Inflammatory macrophage treated with lipopolysaccharide for 1 hour (primary cell): ENCODE data around the gene STAG1.
"Not testable (repeated sequence)": the region's sequence is repeated elsewhere in the genome, so short reads cannot be mapped to it uniquely, and the experiment has no call there.

Experiments
- DNase-seq, 2 donors: peaks; one replicate each; pipeline ENCODE4 v3.0.0-alpha.2; 2020 to 2022

The STAG1 gene

GRCh38 chr3:136752172-136752421 lies at the start of gene STAG1:
TSS of gene STAG1 (minus strand) at chr3:136752378. CDS start at chr3:136630898, 121,480 bp downstream.
- DNase-seq = no peak

- not testable (repeated sequence) for DNase-seq
Measured at GRCh38 chr3:136801146-136801545, 49.0 kb upstream of the STAG1 start.

GRCh38 chr3:136792556-136793330 lies 40.6 kb upstream of the STAG1 start:
- DNase-seq = no peak

GRCh38 chr3:136790786-136791185 lies 38.6 kb upstream of the STAG1 start:
- no peak for DNase-seq

GRCh38 chr3:136789976-136790375 lies 37.8 kb upstream of the STAG1 start:
- DNase-seq = no peak

- no peak for DNase-seq
Measured at GRCh38 chr3:136788154-136788553, 36.0 kb upstream of the STAG1 start.

- DNase-seq = peak in 1 of 2 donors; percentile 26
Measured at GRCh38 chr3:136787349-136787748, 35.2 kb upstream of the STAG1 start.

GRCh38 chr3:136783708-136784191 lies 31.6 kb upstream of the STAG1 start:
- no peak for DNase-seq

GRCh38 chr3:136780741-136781140 lies 28.6 kb upstream of the STAG1 start:
- DNase-seq = no peak

GRCh38 chr3:136778865-136779264 lies 26.7 kb upstream of the STAG1 start:
- no peak for DNase-seq

- no peak for DNase-seq
Measured at GRCh38 chr3:136772709-136773108, 20.5 kb upstream of the STAG1 start.

GRCh38 chr3:136758160-136759102 lies 6.3 kb upstream of the STAG1 start:
- peak; percentile 76 to 81 for DNase-seq

GRCh38 chr3:136755192-136755591 lies 3.0 kb upstream of the STAG1 start:
- DNase-seq = no peak

GRCh38 chr3:136753326-136753939 lies 1.3 kb upstream of the STAG1 start:
- peak in 1 of 2 donors; percentile 9 for DNase-seq

- peak; percentile 97 to 99 for DNase-seq
Measured at GRCh38 chr3:136752422-136753325, 496 bp upstream of the STAG1 start.

- peak; percentile 62 to 74 for DNase-seq
Measured at GRCh38 chr3:136751316-136752171, 634 bp downstream of the STAG1 start.

- no peak for DNase-seq
Measured at GRCh38 chr3:136750897-136751315, 1.3 kb downstream of the STAG1 start.

GRCh38 chr3:136750209-136750896 lies 1.8 kb downstream of the STAG1 start:
- DNase-seq = peak in 1 of 2 donors; percentile 15

GRCh38 chr3:136749602-136750001 lies 2.6 kb downstream of the STAG1 start:
- DNase-seq = not testable (repeated sequence)

GRCh38 chr3:136749091-136749490 lies 3.1 kb downstream of the STAG1 start:
- DNase-seq = no peak

GRCh38 chr3:136745916-136746315 lies 6.3 kb downstream of the STAG1 start:
- no peak for DNase-seq
